Measurements from ENCODE around the gene FOXP4. TPM values are rescaled to one million over a fixed set of nuclear protein-coding genes. Genes with fewer than 3 reads are reported as not detected.
A peak's percentile ranks its signal among the peaks of the same experiment; 100 is the strongest.

The FOXP4 gene
- polyA plus RNA-seq, 1 of the 3 experiments (the other 2 are of a cell fraction), result 7.3 TPM

DNA sequence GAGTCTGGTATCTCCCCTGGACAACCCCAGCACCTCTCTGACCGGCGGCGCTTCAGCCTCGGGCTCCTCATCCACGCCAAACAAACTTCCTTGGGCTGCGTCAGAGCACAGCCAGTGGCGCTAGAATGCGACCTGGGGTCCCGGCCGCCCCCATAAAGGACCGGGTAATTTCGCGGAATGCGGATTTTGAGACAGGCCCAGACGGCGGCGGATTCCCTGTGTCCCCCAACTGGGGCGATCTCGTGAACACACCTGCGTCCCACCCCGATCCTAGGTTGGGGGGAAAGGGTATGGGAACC lies 1.6 kb downstream of the FOXP4 start:
- Histone ChIP-seq H4K20me1 (ENCODE audit: insufficient read depth) (peaks cover 50% of the 10 kb centered on the region), H3K27me3 (ENCODE audit: insufficient read depth) (no peaks in the 10 kb centered on the region), H3K9me3 (no peaks in the 10 kb centered on the region), H3K9me2 (no peaks in the 10 kb centered on the region), H3F3A (replicated peaks; ENCODE audit: insufficient read depth) (no peaks in the 10 kb centered on the region), H3K27ac (ENCODE audit: low read depth in 2 of 2, low read length in 1 of 2) (no peak overlapping the region), H2AFZ (ENCODE audit: low read depth) (no peak overlapping the region), H3K4me2 (peak overlapping the region; percentile 93), H3K36me3 (replicated peaks in 1 of 2; ENCODE audit: control insufficient read depth in 1 of 2, insufficient read depth in 2 of 2, low read length in 1 of 2) (peaks cover 0 to 4% of the 10 kb centered on the region in 2 experiments), H3K4me3 (ENCODE audit: low read depth in 2 of 2, low read length in 1 of 2) (peak overlapping the region; percentile 81 to 82), H3K4me1 (ENCODE audit: control insufficient read depth in 1 of 2, insufficient read depth in 2 of 2, low read depth in 1 of 2, low read length in 1 of 2) (peaks cover 7 to 23% of the 10 kb centered on the region in 2 experiments; a peak in 2 of 4 replicates), H3K9ac (peak overlapping the region; percentile 80), H3K79me2 (ENCODE audit: insufficient read depth) (peaks cover 44% of the 10 kb centered on the region)
- ChIA-PET CTCF (interaction anchor here (1.0 to 1.6 kb wide), 7 partner anchors 9 to 240 kb away, joined by 3 to 6 read pairs (median 3); partner anchors contain the start of gene TOMM6), POLR2A (no interaction called here)
- 86% methylated on average over 10 of the region's 21 CpGs for WGBS (ENCODE audit: low lambda C conversion rate)
- no peak for DNase-seq
- TF ChIP-seq SIN3A (IDR thresholded peaks at IDR 0.05; ENCODE audit: borderline replicate concordance, low read depth, low read length), result no peak
- no peak for TF ChIP-seq POLR2AphosphoS5 (IDR thresholded peaks at IDR 0.05; ENCODE audit: low read depth, low read length)
- no peak for TF ChIP-seq MEF2A (IDR thresholded peaks at IDR 0.05; ENCODE audit: borderline replicate concordance, low read depth)
- TF ChIP-seq, protein P1, sequence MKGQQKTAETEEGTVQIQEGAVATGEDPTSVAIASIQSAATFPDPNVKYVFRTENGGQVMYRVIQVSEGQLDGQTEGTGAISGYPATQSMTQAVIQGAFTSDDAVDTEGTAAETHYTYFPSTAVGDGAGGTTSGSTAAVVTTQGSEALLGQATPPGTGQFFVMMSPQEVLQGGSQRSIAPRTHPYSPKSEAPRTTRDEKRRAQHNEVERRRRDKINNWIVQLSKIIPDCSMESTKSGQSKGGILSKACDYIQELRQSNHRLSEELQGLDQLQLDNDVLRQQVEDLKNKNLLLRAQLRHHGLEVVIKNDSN (IDR thresholded peaks at IDR 0.05; ENCODE audit: borderline replicate concordance, low read depth), result no peak
- TF ChIP-seq YY1 (IDR thresholded peaks at IDR 0.05; ENCODE audit: low read depth), result no peak
- TF ChIP-seq, protein P2, sequence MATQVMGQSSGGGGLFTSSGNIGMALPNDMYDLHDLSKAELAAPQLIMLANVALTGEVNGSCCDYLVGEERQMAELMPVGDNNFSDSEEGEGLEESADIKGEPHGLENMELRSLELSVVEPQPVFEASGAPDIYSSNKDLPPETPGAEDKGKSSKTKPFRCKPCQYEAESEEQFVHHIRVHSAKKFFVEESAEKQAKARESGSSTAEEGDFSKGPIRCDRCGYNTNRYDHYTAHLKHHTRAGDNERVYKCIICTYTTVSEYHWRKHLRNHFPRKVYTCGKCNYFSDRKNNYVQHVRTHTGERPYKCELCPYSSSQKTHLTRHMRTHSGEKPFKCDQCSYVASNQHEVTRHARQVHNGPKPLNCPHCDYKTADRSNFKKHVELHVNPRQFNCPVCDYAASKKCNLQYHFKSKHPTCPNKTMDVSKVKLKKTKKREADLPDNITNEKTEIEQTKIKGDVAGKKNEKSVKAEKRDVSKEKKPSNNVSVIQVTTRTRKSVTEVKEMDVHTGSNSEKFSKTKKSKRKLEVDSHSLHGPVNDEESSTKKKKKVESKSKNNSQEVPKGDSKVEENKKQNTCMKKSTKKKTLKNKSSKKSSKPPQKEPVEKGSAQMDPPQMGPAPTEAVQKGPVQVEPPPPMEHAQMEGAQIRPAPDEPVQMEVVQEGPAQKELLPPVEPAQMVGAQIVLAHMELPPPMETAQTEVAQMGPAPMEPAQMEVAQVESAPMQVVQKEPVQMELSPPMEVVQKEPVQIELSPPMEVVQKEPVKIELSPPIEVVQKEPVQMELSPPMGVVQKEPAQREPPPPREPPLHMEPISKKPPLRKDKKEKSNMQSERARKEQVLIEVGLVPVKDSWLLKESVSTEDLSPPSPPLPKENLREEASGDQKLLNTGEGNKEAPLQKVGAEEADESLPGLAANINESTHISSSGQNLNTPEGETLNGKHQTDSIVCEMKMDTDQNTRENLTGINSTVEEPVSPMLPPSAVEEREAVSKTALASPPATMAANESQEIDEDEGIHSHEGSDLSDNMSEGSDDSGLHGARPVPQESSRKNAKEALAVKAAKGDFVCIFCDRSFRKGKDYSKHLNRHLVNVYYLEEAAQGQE (IDR thresholded peaks at IDR 0.05; ENCODE audit: low read depth, low read length), result no peak

DNA sequence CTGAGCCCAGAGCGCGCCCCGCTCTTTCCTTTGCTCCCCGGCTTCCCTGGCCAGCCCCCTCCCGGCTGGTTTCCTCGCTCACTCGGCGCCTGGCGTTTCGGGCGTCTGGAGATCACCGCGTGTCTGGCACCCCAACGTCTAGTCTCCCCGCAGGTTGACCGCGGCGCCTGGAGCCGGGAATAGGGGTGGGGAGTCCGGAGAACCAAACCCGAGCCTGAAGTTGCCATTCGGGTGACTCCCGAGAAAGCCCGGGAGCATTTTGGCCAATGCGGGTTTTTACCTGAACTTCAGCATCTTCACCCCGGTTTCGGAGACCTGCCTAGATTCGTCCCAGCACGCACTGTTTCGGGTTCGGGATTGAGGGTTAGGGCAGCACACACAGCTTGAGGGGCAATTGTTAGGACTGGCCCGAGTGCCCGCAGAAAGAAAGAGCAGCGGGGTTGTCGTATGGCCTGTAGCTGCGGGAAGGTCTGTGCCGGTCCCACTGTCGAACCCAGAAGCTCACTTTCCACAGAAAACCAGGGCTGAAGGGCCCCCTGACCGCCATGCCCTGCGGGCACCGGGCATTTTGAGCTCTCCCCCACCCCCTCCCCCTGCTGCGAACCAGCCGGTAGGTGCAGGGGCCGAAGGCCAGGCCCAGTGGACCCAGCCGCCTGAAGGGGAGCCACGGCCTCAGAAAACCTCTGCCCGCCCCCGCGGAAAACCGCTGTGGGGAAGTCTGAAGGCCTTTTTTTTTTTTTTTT lies 2.1 kb downstream of the FOXP4 start:
- H3K27ac ChIP-seq (ENCODE audit: low read depth in 2 of 2, low read length in 1 of 2), result no peak overlapping the region
- peaks cover 7 to 23% of the 10 kb centered on the region in 2 experiments; a peak in 2 of 4 replicates for H3K4me1 ChIP-seq (ENCODE audit: control insufficient read depth in 1 of 2, insufficient read depth in 2 of 2, low read depth in 1 of 2, low read length in 1 of 2)
- no peak overlapping the region for H2AFZ ChIP-seq (ENCODE audit: low read depth)
- DNase-seq, result no peak
- no peaks in the 10 kb centered on the region for H3F3A ChIP-seq (replicated peaks; ENCODE audit: insufficient read depth)
- ChIA-PET POLR2A (no interaction called here), CTCF (interaction anchor here (0.7 to 1.6 kb wide), 5 partner anchors 14 to 239 kb away, joined by 3 to 6 read pairs (median 3); partner anchors contain the start of gene TOMM6)
- H3K9me2 ChIP-seq, result no peaks in the 10 kb centered on the region
- H3K4me2 ChIP-seq, result peak overlapping the region; percentile 93
- H3K4me3 ChIP-seq (ENCODE audit: low read depth in 2 of 2, low read length in 1 of 2), result peak overlapping the region; percentile 81 to 82
- peaks cover 0 to 6% of the 10 kb centered on the region in 2 experiments for H3K36me3 ChIP-seq (replicated peaks in 1 of 2; ENCODE audit: control insufficient read depth in 1 of 2, insufficient read depth in 2 of 2, low read length in 1 of 2)
- H3K79me2 ChIP-seq (ENCODE audit: insufficient read depth), result peaks cover 44% of the 10 kb centered on the region
- H3K27me3 ChIP-seq (ENCODE audit: insufficient read depth), result no peaks in the 10 kb centered on the region
- H3K9me3 ChIP-seq, result no peaks in the 10 kb centered on the region
- H4K20me1 ChIP-seq (ENCODE audit: insufficient read depth), result peaks cover 52% of the 10 kb centered on the region
- H3K9ac ChIP-seq, result no peak overlapping the region; the same call in 1 of the 2 replicates
- WGBS (ENCODE audit: low lambda C conversion rate), result 95% methylated on average over 50 of the region's 50 CpGs
- TF ChIP-seq JUND (IDR thresholded peaks at IDR 0.05) (no peak), SIN3A (IDR thresholded peaks at IDR 0.05; ENCODE audit: borderline replicate concordance, low read depth, low read length) (no peak), TCF12 (IDR thresholded peaks at IDR 0.05) (no peak), ELF1 (IDR thresholded peaks at IDR 0.05) (no peak), SMC3 (IDR thresholded peaks at IDR 0.05; ENCODE audit: low read depth, low read length) (no peak), RCOR1 (IDR thresholded peaks at IDR 0.05; ENCODE audit: low read length) (no peak), RAD21 (IDR thresholded peaks at IDR 0.05; ENCODE audit: low read length) (no peak), EZH2phosphoT487 (IDR thresholded peaks at IDR 0.05; ENCODE audit: borderline replicate concordance, low read depth) (no peak)
- TF ChIP-seq, protein P3, sequence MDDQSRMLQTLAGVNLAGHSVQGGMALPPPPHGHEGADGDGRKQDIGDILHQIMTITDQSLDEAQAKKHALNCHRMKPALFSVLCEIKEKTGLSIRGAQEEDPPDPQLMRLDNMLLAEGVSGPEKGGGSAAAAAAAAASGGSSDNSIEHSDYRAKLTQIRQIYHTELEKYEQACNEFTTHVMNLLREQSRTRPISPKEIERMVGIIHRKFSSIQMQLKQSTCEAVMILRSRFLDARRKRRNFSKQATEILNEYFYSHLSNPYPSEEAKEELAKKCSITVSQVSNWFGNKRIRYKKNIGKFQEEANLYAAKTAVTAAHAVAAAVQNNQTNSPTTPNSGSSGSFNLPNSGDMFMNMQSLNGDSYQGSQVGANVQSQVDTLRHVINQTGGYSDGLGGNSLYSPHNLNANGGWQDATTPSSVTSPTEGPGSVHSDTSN (IDR thresholded peaks at IDR 0.05), result no peak
- TF ChIP-seq, protein P4, sequence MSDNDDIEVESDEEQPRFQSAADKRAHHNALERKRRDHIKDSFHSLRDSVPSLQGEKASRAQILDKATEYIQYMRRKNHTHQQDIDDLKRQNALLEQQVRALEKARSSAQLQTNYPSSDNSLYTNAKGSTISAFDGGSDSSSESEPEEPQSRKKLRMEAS (IDR thresholded peaks at IDR 0.05; ENCODE audit: low read depth), result no peak
- TF ChIP-seq, protein P2 (IDR thresholded peaks at IDR 0.05; ENCODE audit: low read depth, low read length), result no peak
